ENCODE results near the gene MRPS15.

DNA sequence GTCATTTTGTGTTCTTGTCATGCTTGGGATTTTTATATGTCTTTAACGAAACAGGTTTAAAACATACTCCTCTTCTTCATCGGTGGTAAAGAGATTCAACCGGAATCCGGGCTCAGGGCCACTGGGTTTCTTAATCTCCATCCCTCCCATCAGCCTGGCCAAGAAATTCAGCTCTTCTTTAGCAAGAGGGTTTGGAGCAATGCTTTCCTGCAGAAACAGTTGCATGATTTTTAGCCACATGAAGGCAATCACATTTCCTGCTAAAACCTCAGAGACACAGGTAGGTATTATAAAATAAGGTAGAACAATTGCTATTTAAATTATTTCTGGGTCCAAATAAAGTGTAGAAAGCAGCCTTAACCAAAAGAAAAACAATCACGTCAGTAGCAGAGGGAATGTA, 43.8 kb downstream of the MRPS15 start:
- TF ChIP-seq, protein P1, sequence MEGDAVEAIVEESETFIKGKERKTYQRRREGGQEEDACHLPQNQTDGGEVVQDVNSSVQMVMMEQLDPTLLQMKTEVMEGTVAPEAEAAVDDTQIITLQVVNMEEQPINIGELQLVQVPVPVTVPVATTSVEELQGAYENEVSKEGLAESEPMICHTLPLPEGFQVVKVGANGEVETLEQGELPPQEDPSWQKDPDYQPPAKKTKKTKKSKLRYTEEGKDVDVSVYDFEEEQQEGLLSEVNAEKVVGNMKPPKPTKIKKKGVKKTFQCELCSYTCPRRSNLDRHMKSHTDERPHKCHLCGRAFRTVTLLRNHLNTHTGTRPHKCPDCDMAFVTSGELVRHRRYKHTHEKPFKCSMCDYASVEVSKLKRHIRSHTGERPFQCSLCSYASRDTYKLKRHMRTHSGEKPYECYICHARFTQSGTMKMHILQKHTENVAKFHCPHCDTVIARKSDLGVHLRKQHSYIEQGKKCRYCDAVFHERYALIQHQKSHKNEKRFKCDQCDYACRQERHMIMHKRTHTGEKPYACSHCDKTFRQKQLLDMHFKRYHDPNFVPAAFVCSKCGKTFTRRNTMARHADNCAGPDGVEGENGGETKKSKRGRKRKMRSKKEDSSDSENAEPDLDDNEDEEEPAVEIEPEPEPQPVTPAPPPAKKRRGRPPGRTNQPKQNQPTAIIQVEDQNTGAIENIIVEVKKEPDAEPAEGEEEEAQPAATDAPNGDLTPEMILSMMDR (IDR thresholded peaks at IDR 0.05; ENCODE audit: borderline replicate concordance, extremely low read depth, low read length, poor library complexity, severe bottlenecking) = no peak
- TF ChIP-seq EZH2 (IDR thresholded peaks at IDR 0.05; ENCODE audit: borderline replicate concordance, low read depth, low read length, severe bottlenecking) = no peak

All from DND-41 (cell line).